ENCODE results near the gene PCDHGA5. TPM values are rescaled to one million over a fixed set of nuclear protein-coding genes. Genes with fewer than 3 reads are reported as not detected.
"Not testable (repeated sequence)": the region's sequence is repeated elsewhere in the genome, so short reads cannot be mapped to it uniquely, and the experiment has no call there.

The PCDHGA5 gene
- total RNA-seq, 2 donors from 2014 or later = 0.11 TPM; not detected in 1

DNA sequence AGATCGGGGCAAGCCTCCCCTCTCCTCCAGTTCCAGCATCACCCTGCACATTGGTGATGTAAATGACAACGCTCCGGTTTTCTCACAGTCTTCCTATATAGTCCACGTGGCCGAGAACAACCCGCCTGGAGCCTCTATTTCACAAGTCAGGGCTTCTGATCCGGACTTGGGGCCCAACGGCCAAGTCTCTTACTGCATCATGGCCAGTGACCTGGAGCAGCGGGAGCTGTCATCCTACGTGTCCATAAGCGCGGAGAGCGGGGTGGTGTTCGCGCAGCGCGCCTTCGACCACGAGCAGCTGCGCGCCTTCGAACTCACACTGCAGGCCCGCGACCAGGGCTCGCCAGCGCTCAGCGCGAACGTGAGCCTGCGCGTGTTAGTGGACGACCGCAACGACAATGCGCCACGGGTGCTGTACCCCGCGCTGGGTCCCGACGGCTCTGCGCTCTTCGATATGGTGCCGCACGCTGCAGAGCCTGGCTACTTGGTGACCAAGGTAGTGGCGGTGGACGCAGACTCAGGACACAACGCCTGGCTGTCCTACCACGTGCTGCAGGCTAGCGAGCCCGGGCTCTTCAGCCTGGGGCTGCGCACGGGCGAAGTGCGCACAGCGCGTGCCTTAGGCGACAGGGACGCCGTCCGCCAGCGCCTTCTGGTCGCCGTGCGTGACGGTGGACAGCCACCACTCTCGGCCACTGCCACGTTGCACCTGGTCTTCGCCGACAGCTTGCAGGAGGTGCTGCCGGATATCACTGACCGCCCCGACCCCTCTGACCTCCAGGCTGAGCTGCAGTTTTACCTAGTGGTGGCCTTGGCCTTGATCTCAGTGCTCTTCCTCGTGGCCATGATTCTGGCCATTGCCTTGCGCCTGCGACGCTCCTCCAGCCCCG lies 25.4 kb downstream of the PCDHGA5 start:
- ATAC-seq (replicated peaks) = no peak
- Mint-ChIP-seq H3K27me3 (peaks cover 59% of the 10 kb centered on the region), H3K4me1 (no peaks in the 10 kb centered on the region), H3K27ac (no peak overlapping the region), H3K9me3 (peaks cover 27% of the 10 kb centered on the region), H3K4me3 (no peak overlapping the region), H3K36me3 (ENCODE audit: low read depth) (peaks cover 10% of the 10 kb centered on the region)

DNA sequence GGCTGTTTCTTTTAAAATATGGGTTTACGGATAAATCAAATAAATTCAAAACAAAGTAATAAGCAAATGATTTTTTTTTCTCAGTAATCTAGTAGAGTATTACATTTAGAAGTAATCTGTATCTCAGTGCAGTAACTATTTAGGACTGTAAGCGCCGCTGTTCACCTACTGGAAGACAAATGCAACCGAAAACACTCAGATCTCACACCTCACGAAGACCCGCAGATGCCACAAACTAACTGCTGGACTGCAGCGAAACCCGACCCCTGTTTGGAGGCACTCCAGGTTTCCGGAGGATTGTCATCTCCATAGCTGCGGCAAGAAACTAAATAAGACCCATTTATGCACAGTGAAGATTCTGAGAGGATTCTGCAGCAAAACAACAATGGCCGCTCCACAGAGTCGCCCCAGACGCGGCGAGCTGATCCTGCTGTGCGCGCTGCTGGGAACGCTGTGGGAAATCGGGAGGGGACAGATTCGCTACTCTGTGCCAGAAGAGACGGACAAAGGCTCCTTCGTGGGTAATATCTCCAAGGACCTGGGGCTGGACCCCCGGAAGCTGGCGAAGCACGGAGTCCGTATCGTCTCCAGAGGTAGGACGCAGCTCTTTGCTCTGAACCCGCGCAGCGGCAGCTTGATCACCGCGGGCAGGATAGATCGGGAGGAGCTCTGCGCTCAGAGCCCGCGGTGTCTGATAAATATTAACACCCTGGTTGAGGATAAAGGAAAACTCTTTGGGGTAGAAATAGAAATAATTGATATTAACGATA lies 28.7 kb downstream of the PCDHGA5 start, which contains the start of gene PCDHGA8:
TSS of gene PCDHGA8 (plus strand) at position 205 of the 770 bp plus-strand sequence. CDS start at position 386, 181 bp downstream.
- H3K27me3 Mint-ChIP-seq = peaks cover 54% of the 10 kb centered on the region
- peaks cover 21% of the 10 kb centered on the region for H3K9me3 Mint-ChIP-seq
- H3K27ac Mint-ChIP-seq = no peak within 1 kb of the TSS
- H3K4me1 Mint-ChIP-seq = no peaks in the 10 kb centered on the region
- ATAC-seq (replicated peaks) = no peak
- H3K4me3 Mint-ChIP-seq = no peak within 1 kb of the TSS
- peaks cover 10% of the 10 kb centered on the region for H3K36me3 Mint-ChIP-seq (ENCODE audit: low read depth)

DNA sequence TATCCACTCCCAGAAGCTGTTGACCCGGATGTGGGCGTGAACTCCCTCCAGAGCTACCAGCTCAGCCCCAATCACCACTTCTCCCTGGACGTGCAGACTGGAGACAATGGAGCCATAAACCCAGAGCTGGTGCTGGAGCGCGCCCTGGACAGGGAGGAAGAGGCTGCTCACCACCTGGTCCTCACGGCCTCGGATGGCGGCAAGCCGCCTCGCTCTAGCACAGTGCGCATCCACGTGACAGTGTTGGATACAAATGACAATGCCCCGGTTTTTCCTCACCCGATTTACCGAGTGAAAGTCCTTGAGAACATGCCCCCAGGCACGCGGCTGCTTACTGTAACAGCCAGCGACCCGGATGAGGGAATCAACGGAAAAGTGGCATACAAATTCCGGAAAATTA lies 29.3 kb downstream of the PCDHGA5 start:
- H3K27ac Mint-ChIP-seq = no peak overlapping the region
- H3K4me1 Mint-ChIP-seq = no peaks in the 10 kb centered on the region
- no peak overlapping the region for H3K4me3 Mint-ChIP-seq
- ATAC-seq (replicated peaks) = no peak
- H3K27me3 Mint-ChIP-seq = peaks cover 52% of the 10 kb centered on the region
- peaks cover 9% of the 10 kb centered on the region for H3K36me3 Mint-ChIP-seq (ENCODE audit: low read depth)
- H3K9me3 Mint-ChIP-seq = peaks cover 21% of the 10 kb centered on the region

DNA sequence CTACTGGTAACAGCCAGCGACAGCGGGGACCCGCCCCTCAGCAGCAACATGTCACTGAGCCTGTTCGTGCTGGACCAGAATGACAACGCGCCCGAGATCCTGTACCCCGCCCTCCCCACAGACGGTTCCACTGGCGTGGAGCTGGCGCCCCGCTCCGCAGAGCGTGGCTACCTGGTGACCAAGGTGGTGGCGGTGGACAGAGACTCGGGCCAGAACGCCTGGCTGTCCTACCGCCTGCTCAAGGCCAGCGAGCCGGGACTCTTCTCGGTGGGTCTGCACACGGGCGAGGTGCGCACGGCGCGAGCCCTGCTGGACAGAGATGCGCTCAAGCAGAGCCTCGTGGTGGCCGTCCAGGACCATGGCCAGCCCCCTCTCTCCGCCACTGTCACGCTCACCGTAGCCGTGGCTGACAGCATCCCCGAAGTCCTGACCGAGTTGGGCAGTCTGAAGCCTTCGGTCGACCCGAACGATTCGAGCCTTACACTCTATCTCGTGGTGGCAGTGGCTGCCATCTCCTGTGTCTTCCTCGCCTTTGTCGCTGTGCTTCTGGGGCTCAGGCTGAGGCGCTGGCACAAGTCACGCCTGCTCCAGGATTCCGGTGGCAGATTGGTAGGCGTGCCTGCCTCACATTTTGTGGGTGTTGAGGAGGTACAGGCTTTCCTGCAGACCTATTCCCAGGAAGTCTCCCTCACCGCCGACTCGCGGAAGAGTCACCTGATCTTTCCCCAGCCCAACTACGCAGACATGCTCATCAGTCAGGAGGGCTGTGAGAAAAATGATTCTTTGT lies 30.6 kb downstream of the PCDHGA5 start:
- Mint-ChIP-seq H3K9me3 (peaks cover 13% of the 10 kb centered on the region), H3K27me3 (peaks cover 52% of the 10 kb centered on the region)
- H3K4me3 Mint-ChIP-seq; H3K4me1 Mint-ChIP-seq; H3K27ac Mint-ChIP-seq; ATAC-seq (replicated peaks); H3K36me3 Mint-ChIP-seq (ENCODE audit: low read depth): not testable (repeated sequence)

DNA sequence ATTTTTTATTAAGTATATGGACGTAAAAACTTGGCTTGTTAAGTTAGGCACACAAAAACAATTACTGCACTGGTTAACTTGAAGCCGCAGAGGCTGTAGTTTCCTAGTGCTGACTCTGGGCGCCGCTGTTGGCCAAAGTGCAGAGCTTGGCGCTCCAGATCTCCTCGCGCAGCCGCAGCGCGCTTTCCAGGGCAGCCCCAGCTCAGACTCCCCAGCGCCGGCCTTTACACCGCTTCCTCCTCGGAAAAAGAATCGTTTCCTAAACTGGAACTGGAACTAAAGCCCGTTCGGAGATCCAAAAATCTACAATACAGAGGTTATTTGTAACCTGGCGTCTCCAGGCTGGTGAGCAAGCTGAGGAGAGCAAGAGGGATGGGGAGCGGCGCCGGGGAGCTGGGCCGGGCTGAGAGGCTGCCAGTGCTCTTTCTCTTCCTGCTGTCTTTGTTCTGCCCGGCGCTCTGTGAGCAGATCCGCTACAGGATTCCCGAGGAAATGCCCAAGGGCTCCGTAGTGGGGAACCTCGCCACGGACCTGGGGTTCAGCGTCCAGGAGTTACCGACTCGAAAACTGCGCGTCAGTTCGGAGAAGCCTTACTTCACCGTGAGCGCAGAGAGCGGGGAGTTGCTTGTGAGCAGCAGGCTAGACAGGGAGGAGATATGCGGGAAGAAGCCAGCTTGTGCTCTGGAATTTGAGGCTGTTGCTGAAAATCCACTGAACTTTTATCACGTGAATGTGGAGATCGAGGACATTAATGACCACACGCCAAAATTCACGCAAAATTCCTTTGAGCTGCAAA lies 34.0 kb downstream of the PCDHGA5 start, which contains the start of gene PCDHGB5:
TSS of gene PCDHGB5 (plus strand) at position 192 of the 796 bp plus-strand sequence. CDS start at position 373, 181 bp downstream.
- H3K9me3 Mint-ChIP-seq; H3K36me3 Mint-ChIP-seq (ENCODE audit: low read depth); H3K4me3 Mint-ChIP-seq; H3K27ac Mint-ChIP-seq; H3K4me1 Mint-ChIP-seq: not testable (repeated sequence)
- peaks cover 53% of the 10 kb centered on the region for H3K27me3 Mint-ChIP-seq
- ATAC-seq (replicated peaks) = peak; percentile 70

DNA sequence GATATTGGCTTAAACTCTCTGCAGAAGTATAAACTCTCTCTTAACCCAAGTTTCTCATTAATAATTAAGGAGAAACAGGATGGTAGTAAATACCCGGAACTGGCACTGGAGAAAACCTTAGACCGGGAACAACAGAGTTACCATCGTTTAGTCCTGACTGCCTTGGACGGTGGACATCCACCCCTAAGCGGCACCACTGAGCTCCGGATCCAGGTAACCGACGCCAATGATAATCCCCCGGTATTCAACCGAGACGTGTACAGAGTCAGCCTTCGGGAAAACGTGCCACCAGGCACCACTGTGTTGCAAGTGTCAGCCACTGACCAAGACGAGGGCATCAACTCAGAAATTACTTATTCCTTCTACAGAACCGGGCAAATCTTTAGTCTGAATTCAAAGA lies 34.6 kb downstream of the PCDHGA5 start:
- peaks cover 9% of the 10 kb centered on the region for H3K9me3 Mint-ChIP-seq
- peaks cover 56% of the 10 kb centered on the region for H3K27me3 Mint-ChIP-seq
- ATAC-seq (replicated peaks) = no peak
- no peak overlapping the region for H3K4me3 Mint-ChIP-seq
- H3K27ac Mint-ChIP-seq = no peak overlapping the region
- H3K4me1 Mint-ChIP-seq = no peaks in the 10 kb centered on the region
- H3K36me3 Mint-ChIP-seq (ENCODE audit: low read depth) = peaks cover 6% of the 10 kb centered on the region

DNA sequence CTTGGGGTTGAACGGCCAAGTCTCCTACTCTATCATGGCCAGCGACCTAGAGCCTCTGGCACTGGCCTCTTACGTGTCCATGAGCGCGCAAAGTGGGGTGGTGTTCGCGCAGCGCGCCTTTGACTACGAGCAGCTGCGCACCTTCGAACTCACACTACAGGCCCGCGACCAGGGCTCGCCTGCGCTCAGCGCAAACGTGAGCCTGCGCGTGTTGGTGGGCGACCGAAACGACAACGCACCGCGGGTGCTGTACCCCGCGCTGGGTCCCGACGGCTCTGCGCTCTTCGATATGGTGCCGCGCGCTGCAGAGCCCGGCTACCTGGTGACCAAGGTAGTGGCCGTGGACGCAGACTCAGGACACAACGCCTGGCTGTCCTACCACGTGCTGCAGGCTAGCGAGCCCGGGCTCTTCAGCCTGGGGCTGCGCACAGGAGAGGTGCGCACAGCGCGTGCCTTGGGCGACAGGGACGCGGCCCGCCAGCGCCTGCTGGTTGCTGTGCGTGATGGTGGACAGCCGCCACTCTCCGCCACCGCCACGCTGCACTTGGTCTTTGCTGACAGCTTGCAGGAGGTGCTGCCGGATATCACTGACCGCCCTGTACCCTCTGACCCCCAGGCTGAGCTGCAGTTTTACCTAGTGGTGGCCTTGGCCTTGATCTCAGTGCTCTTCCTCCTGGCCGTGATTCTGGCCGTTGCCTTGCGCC lies 35.7 kb downstream of the PCDHGA5 start:
- H3K4me1 Mint-ChIP-seq = no peaks in the 10 kb centered on the region
- no peak overlapping the region for H3K4me3 Mint-ChIP-seq
- H3K27me3 Mint-ChIP-seq = peaks cover 56% of the 10 kb centered on the region

DNA sequence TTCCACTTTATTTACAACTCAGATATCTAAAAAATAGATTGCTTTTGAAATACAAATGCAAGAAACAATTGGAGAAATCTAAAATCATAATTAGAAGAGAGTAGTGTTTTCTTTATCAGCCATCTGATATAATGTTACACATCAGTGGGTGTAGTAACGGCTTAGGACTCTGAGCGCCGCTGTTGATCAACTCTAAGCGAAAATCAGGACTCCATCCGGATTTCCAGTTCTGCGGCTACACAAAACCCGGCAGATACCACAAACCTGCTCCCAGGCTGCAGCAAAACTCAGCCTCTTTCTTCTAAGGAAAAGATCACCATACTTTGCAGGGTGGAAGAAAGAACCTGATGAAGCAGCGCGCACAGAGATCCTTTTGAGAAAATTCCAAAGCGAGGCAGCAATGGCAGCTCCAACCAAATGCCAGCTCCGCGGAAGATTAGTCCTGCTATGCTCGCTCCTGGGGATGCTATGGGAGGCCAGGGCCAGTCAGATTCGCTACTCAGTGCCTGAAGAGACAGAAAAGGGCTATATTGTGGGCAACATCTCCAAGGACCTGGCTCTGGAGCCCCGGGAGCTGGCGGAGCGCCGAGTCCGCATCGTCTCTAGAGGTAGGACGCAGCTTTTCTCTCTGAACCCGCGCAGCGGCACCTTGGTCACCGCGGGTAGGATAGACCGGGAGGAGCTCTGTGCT lies 38.7 kb downstream of the PCDHGA5 start, which contains the start of gene PCDHGA9:
TSS of gene PCDHGA9 (plus strand) at position 226 of the 691 bp plus-strand sequence. CDS start at position 401, 175 bp downstream.
- H3K9me3 Mint-ChIP-seq = peaks cover 4% of the 10 kb centered on the region
- H3K4me1 Mint-ChIP-seq = no peaks in the 10 kb centered on the region
- no peak within 1 kb of the TSS for H3K27ac Mint-ChIP-seq
- peaks cover 6% of the 10 kb centered on the region for H3K36me3 Mint-ChIP-seq (ENCODE audit: low read depth)
- ATAC-seq (replicated peaks) = no peak
- peaks cover 58% of the 10 kb centered on the region for H3K27me3 Mint-ChIP-seq
- peak within 1 kb of the TSS; percentile 36 for H3K4me3 Mint-ChIP-seq

More for the DNA sequence above, 35.7 kb downstream of the PCDHGA5 start:
- ATAC-seq (replicated peaks) = no peak
- Mint-ChIP-seq H3K36me3 (ENCODE audit: low read depth) (peaks cover 6% of the 10 kb centered on the region), H3K27ac (no peak overlapping the region), H3K9me3 (peaks cover 4% of the 10 kb centered on the region)

DNA sequence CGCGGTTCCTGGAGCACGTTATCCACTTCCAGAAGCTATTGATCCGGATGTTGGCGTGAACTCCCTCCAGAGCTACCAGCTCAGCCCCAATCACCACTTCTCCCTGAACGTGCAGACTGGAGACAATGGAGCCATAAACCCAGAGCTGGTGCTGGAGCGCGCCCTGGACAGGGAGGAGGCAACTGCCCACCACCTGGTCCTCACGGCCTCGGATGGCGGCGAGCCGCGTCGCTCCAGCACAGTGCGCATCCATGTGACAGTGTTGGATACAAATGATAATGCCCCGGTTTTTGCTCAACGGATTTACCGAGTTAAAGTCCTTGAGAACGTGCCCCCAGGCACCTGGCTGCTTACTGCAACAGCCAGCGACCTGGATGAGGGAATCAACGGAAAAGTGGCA lies 39.4 kb downstream of the PCDHGA5 start:
- Mint-ChIP-seq H3K36me3 (ENCODE audit: low read depth) (peaks cover 6% of the 10 kb centered on the region), H3K9me3 (peaks cover 8% of the 10 kb centered on the region), H3K4me3 (no peak overlapping the region), H3K27ac (no peak overlapping the region), H3K4me1 (no peaks in the 10 kb centered on the region), H3K27me3 (peaks cover 62% of the 10 kb centered on the region)
- ATAC-seq (replicated peaks) = no peak

DNA sequence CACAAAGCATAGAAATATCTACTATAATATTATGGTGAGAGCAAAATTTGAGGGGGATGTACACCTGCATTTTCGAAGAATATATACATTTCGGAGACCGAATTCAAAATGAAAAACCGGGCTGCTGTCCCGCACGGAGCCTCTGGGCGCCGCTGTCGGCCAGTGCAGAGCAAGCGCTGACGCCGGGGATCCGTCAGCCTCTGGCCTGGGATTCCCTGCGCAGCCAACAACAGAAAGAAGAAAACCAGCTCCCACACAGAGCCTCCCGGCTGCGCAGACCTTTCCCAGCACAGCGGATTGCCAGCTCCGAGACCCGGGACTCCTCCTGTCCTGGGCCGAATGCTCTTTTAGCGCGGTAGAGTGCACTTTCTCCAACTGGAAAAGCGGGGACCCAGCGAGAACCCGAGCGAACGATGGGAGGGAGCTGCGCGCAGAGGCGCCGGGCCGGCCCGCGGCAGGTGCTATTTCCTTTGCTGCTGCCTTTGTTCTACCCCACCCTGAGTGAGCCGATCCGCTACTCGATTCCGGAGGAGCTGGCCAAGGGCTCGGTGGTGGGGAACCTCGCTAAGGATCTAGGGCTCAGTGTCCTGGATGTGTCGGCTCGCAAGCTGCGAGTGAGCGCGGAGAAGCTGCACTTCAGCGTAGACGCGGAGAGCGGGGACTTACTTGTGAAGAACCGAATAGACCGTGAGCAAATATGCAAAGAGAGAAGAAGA lies 44.0 kb downstream of the PCDHGA5 start, which contains the start of gene PCDHGB6:
TSS of gene PCDHGB6 (plus strand) at position 232 of the 716 bp plus-strand sequence. CDS start at position 414, 182 bp downstream.
- not testable (repeated sequence) for H3K27ac Mint-ChIP-seq; ATAC-seq (replicated peaks); H3K4me1 Mint-ChIP-seq
- Mint-ChIP-seq H3K9me3 (peaks cover 15% of the 10 kb centered on the region), H3K27me3 (peaks cover 49% of the 10 kb centered on the region), H3K4me3 (peak within 1 kb of the TSS; percentile 45), H3K36me3 (ENCODE audit: low read depth) (peaks cover 14% of the 10 kb centered on the region)

DNA sequence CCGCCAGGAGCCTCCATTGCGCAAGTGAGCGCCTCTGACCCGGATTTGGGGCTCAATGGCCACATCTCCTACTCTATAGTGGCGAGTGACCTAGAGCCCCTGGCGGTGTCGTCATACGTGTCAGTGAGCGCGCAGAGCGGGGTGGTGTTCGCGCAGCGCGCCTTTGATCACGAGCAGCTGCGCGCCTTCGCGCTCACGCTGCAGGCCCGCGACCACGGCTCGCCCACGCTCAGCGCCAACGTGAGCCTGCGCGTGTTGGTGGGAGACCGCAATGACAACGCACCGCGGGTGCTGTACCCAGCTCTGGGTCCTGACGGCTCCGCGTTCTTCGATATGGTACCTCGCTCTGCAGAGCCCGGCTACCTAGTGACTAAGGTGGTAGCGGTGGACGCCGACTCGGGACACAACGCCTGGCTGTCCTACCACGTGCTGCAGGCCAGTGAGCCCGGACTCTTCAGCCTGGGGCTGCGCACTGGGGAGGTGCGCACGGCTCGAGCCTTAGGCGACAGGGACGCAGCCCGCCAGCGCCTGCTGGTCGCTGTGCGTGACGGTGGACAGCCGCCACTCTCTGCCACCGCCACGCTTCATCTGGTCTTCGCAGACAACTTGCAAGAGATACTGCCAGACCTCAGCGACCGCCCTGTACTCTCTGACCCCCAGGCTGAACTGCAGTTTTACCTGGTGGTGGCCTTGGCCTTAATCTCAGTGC lies 45.8 kb downstream of the PCDHGA5 start:
- Mint-ChIP-seq H3K27me3 (peaks cover 49% of the 10 kb centered on the region), H3K4me1 (peaks cover 4% of the 10 kb centered on the region), H3K27ac (no peak overlapping the region), H3K36me3 (ENCODE audit: low read depth) (peaks cover 29% of the 10 kb centered on the region), H3K4me3 (no peak overlapping the region), H3K9me3 (peaks cover 15% of the 10 kb centered on the region)
- no peak for ATAC-seq (replicated peaks)
